DOHH2 (cell line): ENCODE results near the gene SEC14L1.

Experiments
- H3F3A ChIP-seq: fragments of 200-600 bp; sonication (generic), shearing (Covaris generic); 2 replicates; pipeline ENCODE4 v1.6.0; 2016; ENCODE audit warnings: antibody characterized with exemption, mild to moderate bottlenecking; ENCODE audit not compliant: control insufficient read depth, insufficient read depth
- H3K27ac ChIP-seq: fragments of 200-600 bp; sonication (generic); 2 replicates; pipeline ENCODE4 v1.5.1; 2014; ENCODE audit warnings: low read depth, mild to moderate bottlenecking, low read length, moderate library complexity
- H3K27me3 ChIP-seq: fragments of 200-600 bp; sonication (generic); 2 replicates; pipeline ENCODE4 v1.6.1; 2014; ENCODE audit warnings: mild to moderate bottlenecking, low read length, mixed read lengths; ENCODE audit not compliant: control insufficient read depth
- H3K36me3 ChIP-seq: fragments of 200-600 bp; sonication (generic); 2 replicates; pipeline ENCODE4 v1.6.1; 2014; ENCODE audit warnings: mild to moderate bottlenecking, low read length, moderate library complexity, mixed read lengths; ENCODE audit not compliant: control insufficient read depth
- H3K4me1 ChIP-seq: fragments of 200-600 bp; sonication (generic); 2 replicates; pipeline ENCODE4 v1.6.1; 2014; ENCODE audit warnings: mild to moderate bottlenecking, low read length, mixed read lengths; ENCODE audit not compliant: control insufficient read depth
- H3K4me2 ChIP-seq: fragments of 200-600 bp; sonication (generic); 2 replicates; pipeline ENCODE4 v1.6.0; 2014; ENCODE audit warnings: mild to moderate bottlenecking, low read length, moderate library complexity
- H3K4me3 ChIP-seq: fragments of 200-600 bp; sonication (generic); 2 replicates; pipeline ENCODE4 v1.5.1; 2014; ENCODE audit warnings: mild to moderate bottlenecking, low read length, mixed read lengths
- H3K79me2 ChIP-seq: fragments of 200-600 bp; sonication (generic); 2 replicates; pipeline ENCODE4 v1.6.1; 2014; ENCODE audit warnings: mild to moderate bottlenecking, low read length, mixed read lengths; ENCODE audit not compliant: control insufficient read depth
- H3K9me2 ChIP-seq: fragments of 200-600 bp; sonication (generic); replicated peaks from 2 replicates; pipeline ENCODE4 v1.6.1; 2014; ENCODE audit warnings: mild to moderate bottlenecking, low read length, mixed read lengths; ENCODE audit not compliant: control insufficient read depth
- H3K9me3 ChIP-seq: fragments of 200-600 bp; sonication (generic); 2 replicates; pipeline ENCODE4 v1.6.1; 2014; ENCODE audit warnings: antibody characterized with exemption, low read length, mixed read lengths; ENCODE audit not compliant: control insufficient read depth, insufficient read depth
- H4K20me1 ChIP-seq: fragments of 200-600 bp; sonication (generic); 2 replicates; pipeline ENCODE4 v1.6.0; 2014; ENCODE audit warnings: low read depth, mild to moderate bottlenecking, antibody characterized with exemption, low read length, moderate library complexity; ENCODE audit not compliant: control insufficient read depth, insufficient read depth
- EZH2phosphoT487 ChIP-seq: fragments of 200-600 bp; sonication (generic); IDR thresholded peaks from 2 replicates; pipeline ENCODE4 v1.6.1; 2017; ENCODE audit warnings: borderline replicate concordance, mild to moderate bottlenecking, antibody characterized with exemption, low read length, moderate library complexity, mixed read lengths
- TF ChIP-seq, protein P1 (sequence below): fragments of 200-600 bp; sonication (generic); IDR thresholded peaks from one replicate; pipeline ENCODE4 v1.5.1; 2014; ENCODE audit warnings: antibody characterized with exemption, mild to moderate bottlenecking, low read depth, low read length; ENCODE audit not compliant: poor library complexity, severe bottlenecking

SEC14L1 gene

DNA sequence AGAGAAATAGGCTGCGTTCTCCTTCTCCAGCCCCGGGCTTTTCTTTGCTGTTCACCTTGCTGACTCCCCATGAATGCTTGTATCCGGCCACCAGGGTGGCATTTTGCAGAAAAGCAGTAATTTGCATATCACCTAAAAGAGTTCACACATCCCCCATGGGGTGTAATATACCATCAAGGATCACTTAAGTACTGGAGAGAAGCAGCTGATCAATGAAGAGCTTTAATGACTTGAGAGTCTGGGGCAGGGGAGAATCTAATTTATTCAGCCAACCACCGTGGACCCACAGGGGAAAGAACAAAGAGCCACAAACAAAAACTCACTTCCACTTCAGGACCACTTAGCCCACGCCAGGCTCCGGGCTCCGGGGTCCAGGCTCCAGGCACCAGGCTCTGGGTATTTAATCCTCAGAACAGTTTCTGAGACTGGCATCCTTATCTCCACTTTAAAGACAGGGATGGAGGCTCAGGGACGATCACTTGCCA, 33.9 kb upstream of the SEC14L1 start:
- Histone ChIP-seq H3K4me1 (peaks cover 44% of the 10 kb centered on the region), H3K27me3 (no peaks in the 10 kb centered on the region), H3K79me2 (no peaks in the 10 kb centered on the region), H3K27ac (no peak overlapping the region), H3K36me3 (no peaks in the 10 kb centered on the region), H4K20me1 (no peaks in the 10 kb centered on the region), H3K4me3 (peak overlapping the region; percentile 49), H3K4me2 (peak overlapping the region; percentile 64), H3K9me2 (no peaks in the 10 kb centered on the region), H3K9me3 (no peaks in the 10 kb centered on the region), H3F3A (no peaks in the 10 kb centered on the region; the same call in 1 of the 2 replicates)
- TF ChIP-seq, protein P1, sequence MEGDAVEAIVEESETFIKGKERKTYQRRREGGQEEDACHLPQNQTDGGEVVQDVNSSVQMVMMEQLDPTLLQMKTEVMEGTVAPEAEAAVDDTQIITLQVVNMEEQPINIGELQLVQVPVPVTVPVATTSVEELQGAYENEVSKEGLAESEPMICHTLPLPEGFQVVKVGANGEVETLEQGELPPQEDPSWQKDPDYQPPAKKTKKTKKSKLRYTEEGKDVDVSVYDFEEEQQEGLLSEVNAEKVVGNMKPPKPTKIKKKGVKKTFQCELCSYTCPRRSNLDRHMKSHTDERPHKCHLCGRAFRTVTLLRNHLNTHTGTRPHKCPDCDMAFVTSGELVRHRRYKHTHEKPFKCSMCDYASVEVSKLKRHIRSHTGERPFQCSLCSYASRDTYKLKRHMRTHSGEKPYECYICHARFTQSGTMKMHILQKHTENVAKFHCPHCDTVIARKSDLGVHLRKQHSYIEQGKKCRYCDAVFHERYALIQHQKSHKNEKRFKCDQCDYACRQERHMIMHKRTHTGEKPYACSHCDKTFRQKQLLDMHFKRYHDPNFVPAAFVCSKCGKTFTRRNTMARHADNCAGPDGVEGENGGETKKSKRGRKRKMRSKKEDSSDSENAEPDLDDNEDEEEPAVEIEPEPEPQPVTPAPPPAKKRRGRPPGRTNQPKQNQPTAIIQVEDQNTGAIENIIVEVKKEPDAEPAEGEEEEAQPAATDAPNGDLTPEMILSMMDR = peak; percentile 36
- TF ChIP-seq EZH2phosphoT487 = no peak

DNA sequence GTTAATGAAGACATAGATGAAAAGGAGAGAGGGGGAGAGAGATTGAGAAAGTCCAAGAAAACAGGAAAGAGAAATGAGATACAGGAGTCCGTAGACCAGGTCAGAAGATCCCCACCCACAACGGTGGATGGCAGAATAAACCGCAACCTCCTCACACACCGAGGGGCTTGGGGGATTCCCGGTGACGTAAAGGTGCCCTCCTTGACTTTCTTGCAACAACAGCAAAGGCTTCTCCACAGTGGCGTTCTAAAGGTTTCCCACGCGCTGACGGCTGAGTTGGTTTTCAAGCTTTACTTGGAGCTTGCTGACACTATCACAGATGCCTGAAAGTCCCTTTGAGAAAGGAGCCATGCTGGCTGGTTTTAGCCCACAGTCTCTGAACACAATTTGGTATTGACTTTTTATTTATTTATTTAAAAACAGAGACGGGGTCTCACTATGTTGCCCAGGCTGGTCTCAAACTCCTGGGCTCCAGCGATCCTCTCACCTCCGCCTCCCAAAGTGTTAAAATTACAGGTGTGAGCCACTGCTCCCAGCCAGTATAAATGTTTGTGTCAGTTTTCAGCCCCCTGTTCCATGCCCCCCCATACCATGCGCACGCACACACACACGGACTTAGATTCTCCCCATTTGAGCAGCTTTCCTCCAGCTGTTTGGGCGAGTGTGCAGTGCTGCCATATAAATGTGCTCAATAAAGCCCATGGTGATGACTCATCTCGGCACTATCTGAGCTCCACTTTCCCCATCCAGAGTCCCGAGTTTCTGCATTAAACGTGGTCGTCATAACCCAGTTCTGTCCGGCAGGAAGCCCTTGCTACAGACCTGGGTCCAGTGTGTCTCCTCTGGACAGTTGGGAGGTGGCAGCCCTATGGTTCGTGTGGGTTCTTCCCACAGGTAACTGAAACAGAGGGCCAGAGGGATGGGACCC, 33.0 kb upstream of the SEC14L1 start:
- no peaks in the 10 kb centered on the region for H4K20me1 ChIP-seq
- H3K9me3 ChIP-seq = no peaks in the 10 kb centered on the region
- H3F3A ChIP-seq = no peaks in the 10 kb centered on the region; the same call in 1 of the 2 replicates
- TF ChIP-seq EZH2phosphoT487 = no peak
- TF ChIP-seq, protein P1 = no peak
- peaks cover 43% of the 10 kb centered on the region for H3K4me1 ChIP-seq
- H3K36me3 ChIP-seq = no peaks in the 10 kb centered on the region
- no peak overlapping the region for H3K27ac ChIP-seq
- no peaks in the 10 kb centered on the region for H3K79me2 ChIP-seq
- H3K4me3 ChIP-seq = peak overlapping the region; percentile 19; the same call in 1 of the 2 replicates
- no peaks in the 10 kb centered on the region for H3K9me2 ChIP-seq
- peak overlapping the region; percentile 64 for H3K4me2 ChIP-seq
- H3K27me3 ChIP-seq = no peaks in the 10 kb centered on the region

DNA sequence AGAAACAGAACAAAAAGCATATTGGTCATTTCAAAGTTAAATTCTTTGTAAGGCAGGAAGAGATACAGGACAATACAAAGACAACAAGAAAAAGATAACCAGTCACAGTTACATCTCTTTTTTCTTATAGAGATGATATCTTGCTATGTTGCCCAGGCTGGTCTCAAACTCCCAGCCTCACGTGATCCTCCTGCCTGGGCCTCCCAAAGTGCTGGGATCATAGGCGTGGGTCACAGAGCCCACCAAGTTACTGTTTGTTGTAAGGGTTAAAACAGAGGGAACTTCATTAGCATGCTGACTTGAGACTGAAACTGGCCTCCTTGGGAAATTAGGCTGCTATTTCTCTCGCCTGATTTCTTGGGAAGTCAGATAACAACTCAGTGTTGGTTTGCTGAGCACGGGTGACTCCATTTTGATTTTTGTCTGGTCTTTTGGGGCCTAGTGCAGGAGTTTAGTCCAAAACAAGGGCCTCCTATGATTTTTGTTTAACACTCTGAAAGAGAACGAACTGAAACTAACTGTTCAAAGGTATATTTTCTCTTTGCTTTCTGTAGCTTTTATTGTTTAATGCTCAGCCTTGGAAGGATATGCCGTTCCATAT, 31.5 kb upstream of the SEC14L1 start:
- H3F3A ChIP-seq = no peaks in the 10 kb centered on the region; the same call in 1 of the 2 replicates
- no peak for TF ChIP-seq EZH2phosphoT487
- TF ChIP-seq, protein P1 = no peak
- no peaks in the 10 kb centered on the region for H3K27me3 ChIP-seq
- no peaks in the 10 kb centered on the region for H4K20me1 ChIP-seq
- H3K4me1 ChIP-seq = peaks cover 43% of the 10 kb centered on the region
- H3K9me2 ChIP-seq = no peaks in the 10 kb centered on the region
- H3K36me3 ChIP-seq = no peaks in the 10 kb centered on the region
- peak overlapping the region; percentile 41 for H3K4me3 ChIP-seq
- peak overlapping the region; percentile 58 for H3K4me2 ChIP-seq
- no peaks in the 10 kb centered on the region for H3K79me2 ChIP-seq
- no peak overlapping the region for H3K27ac ChIP-seq
- no peaks in the 10 kb centered on the region for H3K9me3 ChIP-seq
